K562 treated with DMSO at 1 percent for 12 hours (cell line): ENCODE measurements around the gene OR5AU1. TPM values are rescaled to one million over a fixed set of nuclear protein-coding genes. Genes with fewer than 3 reads are reported as not detected.

Experiments used
- total RNA-seq: library from RNA; unstranded; fragments of 300-600 nt; gene quantifications from 2 replicates; pipeline ENCODE4 v1.2.3, GENCODE V29; 2022; ENCODE audit not compliant: insufficient read depth

Gene OR5AU1
- total RNA-seq, result not detected in 2 replicates

DNA sequence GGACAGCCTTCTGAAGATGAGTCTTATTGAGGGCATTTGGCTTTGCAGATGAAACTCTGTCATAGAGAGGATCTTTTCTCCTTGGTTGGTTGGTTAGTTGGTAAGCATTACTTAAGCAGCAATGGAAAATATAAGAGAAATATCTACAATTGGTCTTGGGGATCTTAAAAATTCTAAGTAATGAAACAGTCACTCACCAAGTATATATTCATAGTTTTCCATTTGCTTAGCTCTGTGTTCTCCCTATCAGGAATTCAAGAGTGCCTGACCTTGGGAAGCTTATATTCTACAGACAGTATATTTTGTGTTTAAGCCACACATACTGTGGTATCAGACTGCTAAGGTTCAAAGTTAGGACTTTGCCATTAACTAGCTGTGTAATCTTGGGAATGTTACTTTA, at the start of gene OR5AU1:
Gene OR5AU1 (minus strand): TSS at position 101 of the 400 bp plus-strand sequence. CDS start 191 bp downstream, outside the sequence.

Other genes with a start within 250 kb of the OR5AU1 start
- gene RNASE2, start 200.6 kb downstream of the OR5AU1 start, total RNA-seq, result not detected in 2 replicates
- 48.4 and 84.8 TPM in 2 replicates for gene METTL17, start 166.1 kb downstream of the OR5AU1 start, total RNA-seq
- 0.53 TPM in 1 of 2 replicates, not detected in the other for gene SLC39A2, start 156.8 kb downstream of the OR5AU1 start, total RNA-seq
- 44.8 and 82.9 TPM in 2 replicates for gene NDRG2, start 131.0 kb downstream of the OR5AU1 start, total RNA-seq
- not detected in 2 replicates for gene TPPP2, start 125.8 kb downstream of the OR5AU1 start, total RNA-seq
- not detected in 2 replicates for gene RNASE13, start 121.3 kb downstream of the OR5AU1 start, total RNA-seq
- not detected in 2 replicates for gene RNASE7, start 113.7 kb downstream of the OR5AU1 start, total RNA-seq
- not detected in 2 replicates for gene RNASE8, start 98.2 kb downstream of the OR5AU1 start, total RNA-seq
- 5.1 and 8.3 TPM in 2 replicates for gene ARHGEF40, start 85.8 kb downstream of the OR5AU1 start, total RNA-seq
- gene ZNF219, start 57.4 kb downstream of the OR5AU1 start, total RNA-seq, result 12.6 and 13.9 TPM in 2 replicates
- not detected in 2 replicates for gene TMEM253, start 55.0 kb downstream of the OR5AU1 start, total RNA-seq
- 448 and 511 TPM in 2 replicates for gene HNRNPC, start 113.4 kb upstream of the OR5AU1 start, total RNA-seq
- gene RPGRIP1, start 124.0 kb upstream of the OR5AU1 start, total RNA-seq, result 2.9 TPM in 1 of 2 replicates, not detected in the other
- gene SUPT16H, start 228.0 kb upstream of the OR5AU1 start, total RNA-seq, result 28.0 and 54.3 TPM in 2 replicates